HG03558 (cell line): ENCODE measurements around the gene PDP2.
"Not testable (repeated sequence)": the region's sequence is repeated elsewhere in the genome, so short reads cannot be mapped to it uniquely, and the experiment has no call there.

ENCODE experiments used
- ATAC-seq: cut with Tn5 transposase; IDR thresholded peaks from one replicate; pipeline ENCODE4 v1.9.1; 2021; ENCODE audit warnings: moderate number of reproducible peaks; ENCODE audit not compliant: unreplicated experiment; ENCODE audit errors: extremely low read depth

PDP2 gene

GRCh38 chr16:66933776-66934137, 53.4 kb downstream of the PDP2 start:
- no peak for ATAC-seq

DNA sequence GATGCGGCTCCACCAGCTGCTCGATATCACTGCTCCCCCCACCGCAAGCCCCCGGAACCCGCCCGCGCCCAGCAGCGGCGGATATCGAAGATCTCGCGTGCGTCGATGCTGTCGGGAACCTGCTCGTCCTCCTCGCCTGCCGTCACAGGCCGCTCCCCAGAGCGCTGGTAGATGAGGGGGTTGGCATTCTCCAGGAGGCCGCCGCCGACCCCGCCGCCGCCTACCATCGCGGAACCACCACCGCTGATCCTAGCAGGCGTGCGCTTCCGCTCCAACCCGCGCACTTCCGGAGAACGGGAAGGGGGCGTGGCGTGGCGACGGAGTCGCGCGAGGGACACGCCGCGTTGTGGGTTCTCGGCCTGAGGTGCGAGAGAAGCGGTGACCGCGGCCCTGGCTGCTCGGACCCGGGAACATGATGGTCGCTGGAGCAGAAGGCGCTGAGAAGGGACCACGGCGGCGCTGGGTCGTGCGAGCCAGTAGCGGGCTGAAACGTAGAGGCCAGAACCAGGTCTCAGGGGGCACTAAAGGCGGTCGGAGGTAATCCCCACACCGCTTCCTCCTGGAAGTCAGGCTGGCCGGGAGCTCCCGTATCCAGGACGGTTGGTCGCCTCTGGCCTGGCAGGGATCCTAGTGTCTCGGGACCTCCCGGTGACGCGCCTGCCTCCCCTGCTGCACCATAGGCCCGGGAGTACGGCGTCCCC, 54.0 kb downstream of the PDP2 start, which contains the start of gene CIAO2B:
Gene CIAO2B (minus strand): TSS at position 265 of the 701 bp plus-strand sequence. CDS start 38 bp downstream, at position 227.
- ATAC-seq, result peak; percentile 50

DNA sequence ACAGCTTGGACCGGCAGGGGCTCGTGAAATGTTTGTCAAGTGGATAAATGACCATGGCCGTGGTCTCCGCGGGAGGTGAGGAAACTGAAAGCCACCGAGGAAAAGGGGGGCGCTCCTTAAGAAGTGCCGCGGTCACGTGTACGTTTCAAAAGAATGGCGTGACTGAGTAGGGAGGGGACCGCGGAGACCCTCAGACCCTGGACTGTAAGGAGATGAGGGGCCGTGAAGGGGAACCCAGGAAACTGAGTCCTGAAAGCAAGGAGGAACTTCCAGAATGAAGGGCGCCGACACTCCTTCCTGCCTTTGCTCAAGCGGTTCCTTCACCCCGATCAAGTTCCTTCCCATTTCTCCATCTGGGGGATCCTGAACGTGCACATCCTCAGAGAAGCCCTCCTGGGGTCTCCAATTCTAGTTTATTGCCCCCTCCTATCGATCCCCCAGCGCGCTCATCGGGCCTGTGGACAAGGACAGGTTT, 54.6 kb downstream of the PDP2 start:
- ATAC-seq, result not testable (repeated sequence)

GRCh38 chr16:66935314-66936011, 55.1 kb downstream of the PDP2 start, which contains the start of gene CES2:
CES2 (plus strand) TSS chr16:66935516; CDS start chr16:66935636, 120 bp downstream.
- ATAC-seq, result no peak

DNA sequence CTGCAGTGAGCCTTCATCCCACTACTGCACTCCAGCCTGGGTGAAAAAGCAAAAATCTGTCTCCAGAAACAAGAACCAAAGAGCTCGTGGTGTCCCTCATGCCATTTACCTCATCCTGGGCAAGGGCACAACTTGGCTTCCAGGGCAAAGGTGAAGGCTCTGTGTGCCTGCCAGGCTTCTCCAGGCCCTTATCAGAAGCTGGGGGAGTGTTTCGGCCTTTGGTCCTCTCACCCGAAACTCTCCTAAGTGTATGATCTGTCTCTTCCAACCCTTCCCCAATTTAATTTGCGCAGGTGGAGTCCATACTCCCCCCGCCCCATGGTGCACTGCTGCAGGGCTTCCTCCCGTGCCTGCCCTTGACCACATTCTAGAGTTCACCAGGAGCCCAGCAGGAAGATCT, 56.1 kb downstream of the PDP2 start:
- ATAC-seq, result no peak

- no peak for ATAC-seq
Measured at GRCh38 chr16:66936889-66937554, 56.7 kb downstream of the PDP2 start.

DNA sequence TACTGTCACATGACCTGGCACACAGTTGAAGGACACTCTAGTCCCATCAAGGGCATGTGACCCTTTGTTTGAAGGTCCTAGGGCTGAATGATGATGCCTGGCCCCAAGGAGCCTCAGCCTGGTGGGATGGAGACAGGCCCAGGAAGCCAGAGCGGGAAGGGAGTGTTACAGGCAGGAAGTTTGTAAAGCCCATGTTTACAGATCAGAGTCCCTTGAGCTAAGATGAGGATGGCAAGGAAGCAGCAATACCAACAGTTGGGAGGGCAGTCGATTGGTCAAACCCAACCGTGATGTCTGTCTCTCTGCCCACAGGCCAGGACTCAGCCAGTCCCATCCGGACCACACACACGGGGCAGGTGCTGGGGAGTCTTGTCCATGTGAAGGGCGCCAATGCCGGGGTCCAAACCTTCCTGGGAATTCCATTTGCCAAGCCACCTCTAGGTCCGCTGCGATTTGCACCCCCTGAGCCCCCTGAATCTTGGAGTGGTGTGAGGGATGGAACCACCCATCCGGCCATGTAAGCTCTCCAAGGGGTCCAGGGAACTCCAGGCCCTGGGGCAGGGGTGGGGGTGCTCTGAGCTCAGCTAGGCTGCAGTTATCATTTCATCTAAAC, 57.5 kb downstream of the PDP2 start:
- no peak for ATAC-seq

DNA sequence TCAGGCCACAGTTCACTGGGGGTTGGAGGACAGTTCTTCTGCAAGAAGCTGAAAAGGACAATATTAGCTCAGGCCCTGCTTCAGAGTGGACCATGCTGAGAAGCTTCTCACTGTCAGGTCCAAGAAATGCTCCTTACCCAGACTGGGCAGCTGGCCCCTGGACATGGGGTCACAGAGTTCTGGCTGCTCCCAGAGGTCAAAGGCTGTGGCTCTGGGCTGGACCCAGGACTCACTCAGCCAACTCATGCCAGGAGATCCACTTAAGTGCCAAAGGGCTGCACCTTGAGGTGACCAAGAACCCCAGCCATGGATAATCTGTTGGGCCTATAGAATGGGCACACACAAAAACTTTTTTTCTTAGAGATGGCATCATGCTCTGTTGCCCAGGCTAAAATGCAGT, 59.1 kb downstream of the PDP2 start:
- ATAC-seq, result no peak

DNA sequence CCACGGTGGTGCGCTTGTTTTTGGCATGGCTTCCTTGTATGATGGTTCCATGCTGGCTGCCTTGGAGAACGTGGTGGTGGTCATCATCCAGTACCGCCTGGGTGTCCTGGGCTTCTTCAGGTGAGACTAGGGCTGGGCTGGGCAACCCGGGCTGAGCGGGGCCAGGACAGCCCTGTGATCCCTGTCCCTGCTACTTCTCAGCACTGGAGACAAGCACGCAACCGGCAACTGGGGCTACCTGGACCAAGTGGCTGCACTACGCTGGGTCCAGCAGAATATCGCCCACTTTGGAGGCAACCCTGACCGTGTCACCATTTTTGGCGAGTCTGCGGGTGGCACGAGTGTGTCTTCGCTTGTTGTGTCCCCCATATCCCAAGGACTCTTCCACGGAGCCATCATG, 59.9 kb downstream of the PDP2 start:
- no peak for ATAC-seq
